Spleen (tissue), 11 donors: ENCODE measurements around the gene CASP3. TPM values are rescaled to one million over a fixed set of nuclear protein-coding genes. Genes with fewer than 3 reads are reported as not detected.
"Not testable (repeated sequence)": the region's sequence is repeated elsewhere in the genome, so short reads cannot be mapped to it uniquely, and the experiment has no call there.

Experiments
- DNase-seq: peaks from one replicate; pipeline ENCODE4 v3.0.0-alpha.2; 2020
- H3K27ac ChIP-seq, 8 donors: fragments of 200-600 bp; sonication (generic) in 7 of 8; 1 replicate in 4 of 8; 2 replicates in 4 of 8; pipeline versions ENCODE4 v1.5.0 to v1.8.0; 2016 to 2021; ENCODE audit warnings: inconsistent platforms in 4 of 8, mild to moderate bottlenecking in 4 of 8, moderate library complexity in 1 of 8
- H3K27me3 ChIP-seq, 7 donors: fragments of 200-600 bp; sonication (generic) in 6 of 7; replicated peaks in 1 of 7; 1 replicate in 4 of 7; 2 replicates in 3 of 7; pipeline versions ENCODE4 v1.5.0 to v1.8.0; 2016 to 2021; ENCODE audit warnings: inconsistent platforms in 3 of 7, mild to moderate bottlenecking in 1 of 7
- H3K36me3 ChIP-seq, 6 donors: fragments of 200-600 bp; sonication (generic) in 5 of 6; 1 replicate in 4 of 6; 2 replicates in 2 of 6; pipeline versions ENCODE4 v1.5.0 to v1.8.0; 2016 to 2021; ENCODE audit warnings: inconsistent platforms in 2 of 6
- H3K4me1 ChIP-seq, 6 donors: fragments of 200-600 bp; sonication (generic) in 5 of 6; 1 replicate in 3 of 6; 2 replicates in 3 of 6; pipeline versions ENCODE4 v1.5.0 to v1.8.0; 2016 to 2021; ENCODE audit warnings: inconsistent platforms in 3 of 6
- H3K4me3 ChIP-seq, 8 donors: fragments of 200-600 bp; sonication (generic) in 7 of 8; 1 replicate in 4 of 8; 2 replicates in 4 of 8; pipeline versions ENCODE4 v1.5.0 to v1.8.0; 2016 to 2021; ENCODE audit warnings: inconsistent platforms in 4 of 8, mild to moderate bottlenecking in 4 of 8, moderate library complexity in 2 of 8
- H3K9me3 ChIP-seq, 8 donors: fragments of 200-600 bp; sonication (generic) in 7 of 8; 1 replicate in 4 of 8; 2 replicates in 4 of 8; pipeline versions ENCODE4 v1.5.0 to v1.8.0; 2016 to 2021; ENCODE audit warnings: inconsistent platforms in 4 of 8
- CTCF ChIP-seq, 11 experiments: fragments of 200-600 bp in 7 of 11; fragments of 450-650 bp in 4 of 11; sonication (generic) in 4 of 11; IDR thresholded peaks in 8 of 11; conservative IDR thresholded peaks in 3 of 11; 1 replicate in 7 of 11; 2 replicates in 4 of 11; pipeline versions ENCODE4 v1.4.0 to v1.8.0; 2016 to 2021; ENCODE audit warnings: antibody characterized with exemption in 11 of 11, inconsistent platforms in 4 of 11, mild to moderate bottlenecking in 1 of 11
- POLR2A ChIP-seq, 3 donors: fragments of 450-650 bp; IDR thresholded peaks; one replicate each; pipeline ENCODE4 v1.5.1; 2017; ENCODE audit warnings: antibody characterized with exemption in 3 of 3, mild to moderate bottlenecking in 1 of 3
- POLR2AphosphoS5 ChIP-seq, 3 donors: sonication (generic); formaldehyde crosslinking; IDR thresholded peaks; one replicate each; pipeline ENCODE4 v1.5.1; 2017; ENCODE audit warnings: antibody characterized with exemption in 3 of 3
- WGBS, 5 donors: extraction: QIAGEN DNeasy Blood & Tissue Kit in 3 of 5; methylation state at CpG; one replicate each; pipeline versions ENCODE4 v1.1.5 to v1.1.7; 2013 to 2018; 5-methylcytosine and 5-hydroxymethylcytosine counted together
- intact Hi-C: fragments of 100-400 bp; cut with DNase I; formaldehyde crosslinking; loops from one replicate; pipeline ENCODE4 v1.15.0; 2023; ENCODE audit warnings: low total_unique reads
- polyA plus RNA-seq, 3 donors: library from polyadenylated mRNA; stranded (reverse); fragments of 200-250 nt; gene quantifications; one replicate each; pipeline ENCODE4 v1.2.1, GENCODE V29; 2013
- total RNA-seq, 7 donors: library from RNA; depleted of rRNA in 3 of 7; stranded (reverse); fragments of >200 nt in 3 of 7; fragmentation: NEBNext Ultra II Directional in 4 of 7; extraction: Animal tissue kit (Norgen Biotek cat#: 25700) in 4 of 7; gene quantifications; one replicate each; pipeline versions ENCODE4 v1.1.0 to v1.2.1, GENCODE V29; 2016 to 2021
- donor health status: healthy with polysubstance abuse.
- donor health status: DM: no; HTN: no; CAD: no; lungs with moderate emphysema.
- donor health status: DM: no; HTN: no; CAD: no.
- donor health status: Bipolar disorder and iron deficiency.
- donor health status: healthy.
- donor health status: DM: no; HTN: no; CAD: no.
- donor health status: DM: yes; HTN: yes; CAD: no.

CASP3 gene
- total and polyA plus RNA-seq, 10 donors: 12.1 to 48.3 (median 29.7) TPM

DNA sequence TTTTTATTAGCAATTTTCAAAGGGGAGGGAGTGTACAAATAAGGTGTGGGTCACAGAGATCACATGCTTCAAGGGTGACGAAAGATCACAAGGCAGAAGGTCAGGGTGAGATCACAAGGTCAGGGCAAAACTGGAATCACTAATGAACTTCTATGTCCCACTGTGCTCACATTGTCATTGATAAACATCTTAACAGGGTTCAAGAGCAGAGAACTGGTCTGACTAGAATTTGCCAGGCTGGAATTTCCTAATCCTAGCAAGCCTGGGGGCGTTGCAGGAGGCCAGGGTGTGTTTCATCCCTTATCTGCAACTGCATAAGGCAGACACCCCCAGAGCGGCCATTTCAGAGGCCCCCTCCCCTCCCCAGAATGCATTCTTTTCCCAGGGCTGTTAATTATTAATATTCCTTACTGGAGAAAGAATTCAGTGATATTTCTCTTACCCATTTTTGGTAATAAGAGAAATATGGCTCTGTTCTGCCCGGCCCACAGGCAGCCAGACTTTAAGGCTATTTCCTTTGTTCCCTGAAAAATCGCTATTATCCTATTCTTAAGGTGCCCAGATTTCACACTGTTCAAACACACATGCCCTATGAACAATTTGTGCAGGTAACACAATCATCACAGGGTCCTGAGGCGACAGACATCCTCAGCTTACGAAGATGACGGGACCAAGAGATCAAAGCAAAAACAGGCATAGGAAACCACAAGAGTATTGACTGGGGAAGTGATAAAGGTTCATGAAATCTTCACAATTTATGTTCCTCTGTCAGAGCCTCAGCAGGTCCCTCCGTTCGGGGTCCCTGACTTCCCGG lies 23.3 kb downstream of the CASP3 start:
- not testable (repeated sequence) for DNase-seq

DNA sequence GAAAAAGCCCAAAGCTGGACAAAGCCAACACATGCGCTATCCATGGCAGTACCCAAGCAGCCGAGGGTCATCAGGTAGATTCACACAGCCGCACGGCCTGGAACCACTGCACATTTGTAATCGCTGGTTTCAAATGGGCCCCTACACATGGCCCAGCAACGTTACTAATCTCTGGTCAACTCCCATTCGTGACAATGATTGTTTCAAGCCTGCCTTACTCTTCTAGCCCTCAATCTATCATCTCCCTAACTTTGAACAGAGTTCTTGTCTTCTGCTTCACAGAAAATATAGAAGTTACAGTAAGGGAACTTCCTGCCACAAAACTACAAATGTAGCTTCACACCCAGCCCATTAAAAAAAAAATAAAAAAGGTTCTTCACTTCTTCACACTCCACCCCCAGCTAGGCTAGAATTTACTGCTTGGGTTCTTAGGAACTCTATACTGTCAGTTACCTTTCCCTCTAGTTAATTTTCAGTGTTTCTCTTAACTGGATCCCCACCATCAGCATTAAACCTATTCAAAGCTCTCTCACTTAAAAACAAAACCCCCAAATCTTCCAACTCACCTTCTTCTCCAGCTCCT lies 24.2 kb downstream of the CASP3 start:
- Histone ChIP-seq H3K27ac (no peak overlapping the region), H3K4me1 (peaks cover 0 to 7% (median 0%) of the 10 kb centered on the region in 6 donors), H3K36me3 (peaks cover 4 to 69% (median 27%) of the 10 kb centered on the region in 6 donors), H3K4me3 (no peak overlapping the region), H3K9me3 (no peaks in the 10 kb centered on the region), H3K27me3 (no peaks in the 10 kb centered on the region)
- DNase-seq: no peak
- TF ChIP-seq POLR2A (IDR thresholded peaks at IDR 0.05) (no peak), CTCF (IDR thresholded peaks at IDR 0.05 in 8 of 11, conservative IDR thresholded peaks at IDR 0.05 in 3 of 11) (no peak), POLR2AphosphoS5 (IDR thresholded peaks at IDR 0.05) (no peak)
- intact Hi-C loops: no loop called here
- WGBS, 5 donors: 87 to 96% (median 89%) methylated on average over 7 of the region's 7 CpGs

More for the DNA sequence above, 23.3 kb downstream of the CASP3 start:
- 67 to 88% (median 77%) methylated on average over 11 of the region's 11 CpGs for WGBS, 5 donors
- H3K27me3 ChIP-seq, H3K4me3 ChIP-seq, H3K4me1 ChIP-seq, H3K9me3 ChIP-seq, H3K27ac ChIP-seq, intact Hi-C loops: not testable (repeated sequence)
- peak in 1 of 3 donors; percentile 6 for TF ChIP-seq POLR2AphosphoS5 (IDR thresholded peaks at IDR 0.05)
- H3K36me3 ChIP-seq: peaks cover 4 to 78% (median 36%) of the 10 kb centered on the region in 6 donors

DNA sequence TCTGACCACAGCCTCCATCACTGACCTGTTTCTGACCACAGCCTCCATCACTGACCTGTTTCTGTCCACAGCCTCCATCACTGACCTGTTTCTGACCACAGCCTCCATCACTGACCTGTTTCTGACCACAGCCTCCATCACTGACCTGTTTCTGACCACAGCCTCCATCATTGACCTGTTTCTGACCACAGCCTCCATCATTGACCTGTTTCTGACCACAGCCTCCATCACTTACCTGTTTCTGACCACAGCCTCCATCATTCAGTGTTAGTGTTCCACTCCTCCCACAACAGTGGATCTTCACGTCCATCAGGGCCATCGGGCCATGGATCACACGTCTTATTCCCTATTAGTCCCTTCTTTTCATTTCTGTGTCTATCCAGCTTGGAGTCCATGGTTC lies 24.7 kb downstream of the CASP3 start:
- 92 to 99% (median 96%) methylated on average over 3 of the region's 3 CpGs for WGBS, 5 donors
- H3K27me3 ChIP-seq, H3K4me3 ChIP-seq, H3K9me3 ChIP-seq, intact Hi-C loops, H3K4me1 ChIP-seq, DNase-seq, H3K27ac ChIP-seq: not testable (repeated sequence)
- peaks cover 0 to 64% (median 22%) of the 10 kb centered on the region in 6 donors for H3K36me3 ChIP-seq

DNA sequence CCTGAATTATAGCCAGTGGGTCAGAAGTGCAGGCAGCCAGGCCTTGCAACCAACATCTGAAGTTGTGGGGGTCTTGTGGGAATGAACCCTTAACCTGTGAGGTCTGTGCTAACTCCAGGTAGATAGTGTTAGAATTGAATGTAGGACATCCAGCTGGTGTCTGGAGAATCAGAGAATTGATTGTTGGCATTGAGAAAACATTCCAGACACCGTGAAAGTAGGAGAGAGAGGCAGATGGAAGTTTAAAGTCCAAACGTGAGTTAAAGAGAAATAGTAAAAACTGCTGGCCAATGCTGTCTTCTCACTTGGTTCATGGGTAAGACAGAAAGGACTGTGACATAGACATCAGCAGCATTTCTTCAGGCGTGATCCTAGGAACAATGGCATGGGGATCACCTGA lies 27.7 kb downstream of the CASP3 start:
- DNase-seq: no peak
- intact Hi-C loops: no loop called here
- TF ChIP-seq POLR2A (IDR thresholded peaks at IDR 0.05) (no peak), POLR2AphosphoS5 (IDR thresholded peaks at IDR 0.05) (no peak), CTCF (IDR thresholded peaks at IDR 0.05 in 8 of 11, conservative IDR thresholded peaks at IDR 0.05 in 3 of 11) (no peak)
- Histone ChIP-seq H3K4me3 (no peak overlapping the region), H3K9me3 (no peaks in the 10 kb centered on the region), H3K36me3 (peaks cover 0 to 34% (median 1%) of the 10 kb centered on the region in 6 donors), H3K27ac (no peak overlapping the region), H3K4me1 (peaks cover 0 to 7% (median 0%) of the 10 kb centered on the region in 6 donors), H3K27me3 (no peaks in the 10 kb centered on the region)
- WGBS, 5 donors: 89 to 95% (median 92%) methylated on average over 3 of the region's 3 CpGs

- intact Hi-C loops: no loop called here
- peaks cover 0 to 5% (median 0%) of the 10 kb centered on the region in 6 donors for H3K4me1 ChIP-seq
- H3K9me3 ChIP-seq: peaks cover 0 to 2% (median 0%) of the 10 kb centered on the region in 8 donors
- peaks cover 0 to 22% (median 0%) of the 10 kb centered on the region in 6 donors for H3K36me3 ChIP-seq
- 75 to 86% (median 77%) methylated on average over 11 of the region's 11 CpGs for WGBS, 5 donors
- TF ChIP-seq POLR2A (IDR thresholded peaks at IDR 0.05): no peak
- TF ChIP-seq POLR2AphosphoS5 (IDR thresholded peaks at IDR 0.05): no peak
- TF ChIP-seq CTCF (IDR thresholded peaks at IDR 0.05 in 8 of 11, conservative IDR thresholded peaks at IDR 0.05 in 3 of 11): no peak
- H3K27ac ChIP-seq: no peak overlapping the region
- DNase-seq: no peak
- H3K27me3 ChIP-seq: no peaks in the 10 kb centered on the region
- H3K4me3 ChIP-seq: no peak overlapping the region
Observed at GRCh38 chr4:184620212-184620867, 28.9 kb downstream of the CASP3 start.
